HEK293T (cell line): Measurements from ENCODE around the gene EFCAB11.

Experiments used
- CTCF ChIA-PET: fragments of 350-600 bp; formaldehyde crosslinking; extraction: SDS; loops from one replicate; lab custom pipeline; 2021; ENCODE audit warnings: antibody characterized with exemption, inconsistent platforms; lab: Yijun Ruan, JAX
- POLR2A ChIA-PET: fragments of 350-600 bp; formaldehyde crosslinking; extraction: SDS; loops from one replicate; lab custom pipeline; 2020; ENCODE audit warnings: antibody characterized with exemption, inconsistent platforms; lab: Yijun Ruan, JAX
- DNase-seq: peaks from one replicate; pipeline ENCODE4 v3.0.0; 2012; ENCODE audit warnings: mixed read lengths; ENCODE audit errors: extremely low spot score
- ARNT ChIP-seq: fragments of 450-650 bp; IDR thresholded peaks from 2 replicates; pipeline ENCODE4 v1.6.1; 2017; ENCODE audit warnings: mild to moderate bottlenecking
- BHLHE40 ChIP-seq: fragments of 450-650 bp; IDR thresholded peaks from 2 replicates; pipeline ENCODE4 v1.6.1; 2016; ENCODE audit warnings: mild to moderate bottlenecking, moderate library complexity, borderline replicate concordance
- CTBP1 ChIP-seq: fragments of 450-650 bp; IDR thresholded peaks from 2 replicates; pipeline ENCODE4 v1.6.1; 2016; ENCODE audit warnings: borderline replicate concordance
- ELF4 ChIP-seq: fragments of 450-650 bp; IDR thresholded peaks from 2 replicates; pipeline ENCODE4 v1.6.1; 2017; ENCODE audit warnings: antibody characterized with exemption
- FOXA1 ChIP-seq: fragments of 450-650 bp; IDR thresholded peaks from 2 replicates; pipeline ENCODE4 v1.6.1; 2016; ENCODE audit warnings: mild to moderate bottlenecking
- FOXK2 ChIP-seq: fragments of 450-650 bp; IDR thresholded peaks from 2 replicates; pipeline ENCODE4 v1.6.1; 2016; ENCODE audit warnings: mild to moderate bottlenecking
- FOXM1 ChIP-seq: fragments of 450-650 bp; IDR thresholded peaks from 2 replicates; pipeline ENCODE4 v1.6.1; 2017; ENCODE audit warnings: mild to moderate bottlenecking, borderline replicate concordance
- HDGF ChIP-seq: fragments of 450-650 bp; IDR thresholded peaks from 2 replicates; pipeline ENCODE4 v1.6.1; 2017; ENCODE audit warnings: antibody characterized with exemption, borderline replicate concordance
- L3MBTL2 ChIP-seq: fragments of 450-650 bp; conservative IDR thresholded peaks from 2 replicates; pipeline ENCODE4 v1.6.1; 2016; ENCODE audit warnings: mild to moderate bottlenecking
- LEF1 ChIP-seq: fragments of 450-650 bp; IDR thresholded peaks from 2 replicates; pipeline ENCODE4 v1.6.1; 2017; ENCODE audit warnings: mild to moderate bottlenecking, borderline replicate concordance
- NFRKB ChIP-seq: fragments of 450-650 bp; IDR thresholded peaks from 2 replicates; pipeline ENCODE4 v1.6.1; 2016; ENCODE audit warnings: mild to moderate bottlenecking, moderate library complexity
- SP1 ChIP-seq: fragments of 450-650 bp; IDR thresholded peaks from 2 replicates; pipeline ENCODE4 v1.6.1; 2017
- SUZ12 ChIP-seq: fragments of 450-650 bp; IDR thresholded peaks from 2 replicates; pipeline ENCODE4 v1.6.1; 2016; ENCODE audit warnings: mild to moderate bottlenecking
- TARDBP ChIP-seq: fragments of 450-650 bp; IDR thresholded peaks from 2 replicates; pipeline ENCODE4 v1.6.1; 2016
- ZNF384 ChIP-seq: fragments of 450-650 bp; IDR thresholded peaks from 2 replicates; pipeline ENCODE4 v1.6.1; 2016
- TF ChIP-seq, protein P1 (sequence below): fragments of 450-650 bp; IDR thresholded peaks from 2 replicates; pipeline ENCODE4 v1.6.1; 2016

Gene EFCAB11

DNA sequence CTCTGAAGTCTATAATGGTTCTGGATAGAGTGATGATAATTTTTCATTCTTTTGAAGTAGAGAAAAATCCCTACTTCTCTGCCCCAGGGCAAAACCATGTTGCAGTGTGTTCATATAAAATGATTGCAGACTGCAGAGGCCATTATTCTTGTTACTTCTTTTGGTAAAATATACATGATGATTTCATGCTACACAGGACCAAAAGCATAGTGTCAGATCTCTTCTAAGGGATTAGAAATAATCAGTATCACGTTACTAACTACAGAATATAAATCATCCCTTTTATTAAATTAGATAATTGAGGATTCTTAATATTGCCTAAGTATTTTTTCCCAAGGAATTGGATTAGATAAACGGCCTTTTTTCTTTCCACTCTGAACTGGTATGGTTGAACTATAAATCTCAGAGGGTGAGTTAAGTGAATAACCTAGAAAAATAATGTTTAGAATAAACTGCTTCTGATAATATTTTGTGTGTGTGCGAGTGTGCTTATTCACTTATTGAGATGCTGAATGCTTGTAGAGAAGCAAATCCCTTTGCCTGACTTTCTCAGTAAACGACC is 156.2 kb downstream of the EFCAB11 start:
- ChIA-PET POLR2A (no interaction called here), CTCF (no interaction called here)
- TF ChIP-seq BHLHE40: no peak
- TF ChIP-seq, protein P1, sequence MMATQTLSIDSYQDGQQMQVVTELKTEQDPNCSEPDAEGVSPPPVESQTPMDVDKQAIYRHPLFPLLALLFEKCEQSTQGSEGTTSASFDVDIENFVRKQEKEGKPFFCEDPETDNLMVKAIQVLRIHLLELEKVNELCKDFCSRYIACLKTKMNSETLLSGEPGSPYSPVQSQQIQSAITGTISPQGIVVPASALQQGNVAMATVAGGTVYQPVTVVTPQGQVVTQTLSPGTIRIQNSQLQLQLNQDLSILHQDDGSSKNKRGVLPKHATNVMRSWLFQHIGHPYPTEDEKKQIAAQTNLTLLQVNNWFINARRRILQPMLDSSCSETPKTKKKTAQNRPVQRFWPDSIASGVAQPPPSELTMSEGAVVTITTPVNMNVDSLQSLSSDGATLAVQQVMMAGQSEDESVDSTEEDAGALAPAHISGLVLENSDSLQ: no peak
- TF ChIP-seq CTBP1: no peak
- no peak for TF ChIP-seq LEF1
- TF ChIP-seq SP1: no peak
- no peak for TF ChIP-seq SUZ12
- no peak for TF ChIP-seq ZNF384
- no peak for TF ChIP-seq NFRKB
- TF ChIP-seq L3MBTL2: no peak
- no peak for TF ChIP-seq FOXM1
- TF ChIP-seq HDGF: no peak
- TF ChIP-seq TARDBP: no peak
- no peak for TF ChIP-seq ARNT
- no peak for TF ChIP-seq FOXA1
- TF ChIP-seq FOXK2: no peak
- no peak for TF ChIP-seq ELF4
- no peak for DNase-seq

- CTCF ChIA-PET: no interaction called here
- POLR2A ChIA-PET: no interaction called here
- TF ChIP-seq, protein P1: no peak
- TF ChIP-seq CTBP1 (no peak), ZNF384 (no peak), FOXM1 (no peak), SP1 (no peak), NFRKB (no peak), FOXK2 (no peak), LEF1 (no peak), TARDBP (no peak)
- no peak for DNase-seq
These were observed 157.4 kb downstream of the EFCAB11 start for GRCh38 chr14:89797148-89797547.

DNA sequence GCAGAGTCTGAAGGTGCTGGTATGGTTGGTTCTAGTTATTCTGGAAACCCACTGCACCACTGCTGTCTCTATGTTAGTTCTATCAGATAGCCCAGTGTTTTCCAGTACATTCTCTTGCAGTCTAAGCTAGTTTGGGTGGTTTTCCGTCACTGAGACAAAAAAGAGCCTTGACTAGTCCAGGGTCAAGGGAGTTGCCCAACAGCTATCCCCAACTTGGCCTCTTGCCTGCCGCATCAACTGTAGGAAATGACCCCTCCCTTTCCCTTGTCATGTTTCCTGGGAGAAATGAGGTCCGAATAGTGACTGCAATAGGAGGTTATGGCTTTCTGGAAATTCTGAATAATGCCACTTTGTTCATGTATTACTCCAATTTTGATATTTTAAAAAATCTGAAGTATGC is 160.4 kb downstream of the EFCAB11 start:
- POLR2A ChIA-PET: no interaction called here
- TF ChIP-seq CTBP1: no peak
- TF ChIP-seq ZNF384: no peak
- no peak for TF ChIP-seq ELF4
- no peak for TF ChIP-seq NFRKB
- no peak for TF ChIP-seq L3MBTL2
- no peak for TF ChIP-seq FOXK2
- DNase-seq: no peak
- CTCF ChIA-PET: interaction anchor here (0.6 kb wide), 1 partner anchor 99 kb away, joined by 3 read pairs; no protein-coding TSS in a partner anchor

- ChIA-PET POLR2A (no interaction called here), CTCF (interaction anchor here (0.6 kb wide), 1 partner anchor 99 kb away, joined by 3 read pairs; no protein-coding TSS in a partner anchor)
- no peak for DNase-seq
- TF ChIP-seq SP1 (no peak), BHLHE40 (no peak), L3MBTL2 (no peak), ARNT (no peak), FOXM1 (no peak), FOXK2 (no peak), TARDBP (no peak), SUZ12 (no peak), HDGF (no peak), NFRKB (no peak), ELF4 (no peak), ZNF384 (no peak), LEF1 (no peak), FOXA1 (no peak), CTBP1 (no peak)
- TF ChIP-seq, protein P1: no peak
These were observed 161.2 kb downstream of the EFCAB11 start for GRCh38 chr14:89793367-89793716.

- CTCF ChIA-PET: no interaction called here
These were observed 161.8 kb downstream of the EFCAB11 start for GRCh38 chr14:89792489-89793366.

More at GRCh38 chr14:89792489-89793366, 161.8 kb downstream of the EFCAB11 start:
- TF ChIP-seq, protein P1: no peak
- no peak for TF ChIP-seq ARNT
- TF ChIP-seq ZNF384: no peak
- no peak for TF ChIP-seq NFRKB
- TF ChIP-seq SUZ12: no peak
- no peak for TF ChIP-seq FOXA1
- no peak for TF ChIP-seq FOXM1
- no peak for TF ChIP-seq HDGF
- TF ChIP-seq LEF1: no peak
- TF ChIP-seq SP1: no peak
- TF ChIP-seq FOXK2: no peak
- TF ChIP-seq BHLHE40: no peak
- no peak for TF ChIP-seq L3MBTL2
- no peak for TF ChIP-seq ELF4
- TF ChIP-seq TARDBP: no peak
- TF ChIP-seq CTBP1: no peak
- POLR2A ChIA-PET: no interaction called here
- DNase-seq: no peak
